ENCODE data around the gene BRF1.
"Not testable (repeated sequence)": the region's sequence is repeated elsewhere in the genome, so short reads cannot be mapped to it uniquely, and the experiment has no call there.

DNA sequence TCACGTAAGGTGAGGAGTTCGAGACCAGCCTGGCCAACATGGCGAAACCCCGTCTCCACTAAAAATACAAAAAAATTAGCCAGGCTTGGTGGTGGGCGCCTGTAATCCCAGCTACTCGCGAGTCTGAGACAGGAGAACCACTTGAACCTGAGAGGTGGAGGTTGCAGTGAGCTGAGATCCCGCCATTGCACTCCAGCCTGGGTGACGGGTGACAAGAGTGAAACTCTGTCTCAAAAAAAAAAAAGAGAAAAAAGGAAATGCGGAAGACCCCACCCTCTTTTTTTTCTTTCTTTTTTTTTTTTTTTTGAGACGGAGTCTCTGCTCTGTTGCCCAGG, 1.1 kb upstream of the BRF1 start:
- TF ChIP-seq, protein P1, sequence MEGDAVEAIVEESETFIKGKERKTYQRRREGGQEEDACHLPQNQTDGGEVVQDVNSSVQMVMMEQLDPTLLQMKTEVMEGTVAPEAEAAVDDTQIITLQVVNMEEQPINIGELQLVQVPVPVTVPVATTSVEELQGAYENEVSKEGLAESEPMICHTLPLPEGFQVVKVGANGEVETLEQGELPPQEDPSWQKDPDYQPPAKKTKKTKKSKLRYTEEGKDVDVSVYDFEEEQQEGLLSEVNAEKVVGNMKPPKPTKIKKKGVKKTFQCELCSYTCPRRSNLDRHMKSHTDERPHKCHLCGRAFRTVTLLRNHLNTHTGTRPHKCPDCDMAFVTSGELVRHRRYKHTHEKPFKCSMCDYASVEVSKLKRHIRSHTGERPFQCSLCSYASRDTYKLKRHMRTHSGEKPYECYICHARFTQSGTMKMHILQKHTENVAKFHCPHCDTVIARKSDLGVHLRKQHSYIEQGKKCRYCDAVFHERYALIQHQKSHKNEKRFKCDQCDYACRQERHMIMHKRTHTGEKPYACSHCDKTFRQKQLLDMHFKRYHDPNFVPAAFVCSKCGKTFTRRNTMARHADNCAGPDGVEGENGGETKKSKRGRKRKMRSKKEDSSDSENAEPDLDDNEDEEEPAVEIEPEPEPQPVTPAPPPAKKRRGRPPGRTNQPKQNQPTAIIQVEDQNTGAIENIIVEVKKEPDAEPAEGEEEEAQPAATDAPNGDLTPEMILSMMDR (conservative IDR thresholded peaks at IDR 0.05 in 1 of 2, IDR thresholded peaks at IDR 0.05 in 1 of 2; ENCODE audit: low read depth in 1 of 2, low read length in 2 of 2): not testable (repeated sequence)
- not testable (repeated sequence) for TF ChIP-seq EZH2 (IDR thresholded peaks at IDR 0.05; ENCODE audit: low read length, missing control alignments)

Data from fibroblast of lung (primary cell).